MG63 (cell line): ENCODE results near the gene TTC23. TPM values are rescaled to one million over a fixed set of nuclear protein-coding genes. Genes with fewer than 3 reads are reported as not detected.

Experiments used
- DNase-seq: peaks from one replicate; pipeline ENCODE4 v3.0.0-alpha.2; 2020
- H3K27me3 ChIP-seq: fragments of 250-450 bp; sonication (Bioruptor Pico); 2 replicates; pipeline ENCODE4 v1.5.1; 2020; ENCODE audit warnings: mild to moderate bottlenecking, moderate library complexity
- H3K36me3 ChIP-seq: fragments of 250-450 bp; sonication (Bioruptor Pico); 2 replicates; pipeline ENCODE4 v1.5.1; 2020; ENCODE audit warnings: mild to moderate bottlenecking, moderate library complexity
- H3K4me3 ChIP-seq: fragments of 250-450 bp; sonication (Bioruptor Pico); 2 replicates; pipeline ENCODE4 v1.5.1; 2020; ENCODE audit warnings: mild to moderate bottlenecking, moderate library complexity
- H3K9me3 ChIP-seq: fragments of 250-450 bp; sonication (Bioruptor Pico); 2 replicates; pipeline ENCODE4 v1.5.1; 2020; ENCODE audit warnings: mild to moderate bottlenecking, moderate library complexity
- total RNA-seq: library from RNA; depleted of rRNA; stranded (reverse); fragments of >200 nt; shearing (Covaris generic); gene quantifications from 2 replicates; pipeline ENCODE4 v1.2.3, GENCODE V29; 2014; ENCODE audit warnings: low replicate concordance; rRNA removed

The TTC23 gene
- total RNA-seq, 1 experiment from 2014 or later: 12.2 TPM

GRCh38 chr15:99098991-99099390 lies 150.4 kb downstream of the TTC23 start:
- no peak overlapping the region for H3K4me3 ChIP-seq
- no peaks in the 10 kb centered on the region for H3K9me3 ChIP-seq
- no peaks in the 10 kb centered on the region for H3K36me3 ChIP-seq
- H3K27me3 ChIP-seq: peaks cover 6% of the 10 kb centered on the region
- DNase-seq: no peak

- no peaks in the 10 kb centered on the region for H3K36me3 ChIP-seq
- no peak overlapping the region for H3K4me3 ChIP-seq
- peaks cover 6% of the 10 kb centered on the region for H3K27me3 ChIP-seq
- no peaks in the 10 kb centered on the region for H3K9me3 ChIP-seq
- DNase-seq: no peak
Measured at GRCh38 chr15:99098426-99098825, 151.0 kb downstream of the TTC23 start.

- H3K4me3 ChIP-seq: no peak overlapping the region
- H3K27me3 ChIP-seq: peaks cover 6% of the 10 kb centered on the region
- H3K36me3 ChIP-seq: no peaks in the 10 kb centered on the region
- no peaks in the 10 kb centered on the region for H3K9me3 ChIP-seq
- no peak for DNase-seq
Measured at GRCh38 chr15:99097441-99098410, 151.7 kb downstream of the TTC23 start.

GRCh38 chr15:99096894-99097426 lies 152.4 kb downstream of the TTC23 start:
- H3K4me3 ChIP-seq: no peak overlapping the region
- H3K27me3 ChIP-seq: peaks cover 6% of the 10 kb centered on the region
- no peaks in the 10 kb centered on the region for H3K36me3 ChIP-seq
- DNase-seq: no peak
- H3K9me3 ChIP-seq: no peaks in the 10 kb centered on the region

- Histone ChIP-seq H3K9me3 (no peaks in the 10 kb centered on the region), H3K27me3 (peaks cover 6% of the 10 kb centered on the region), H3K36me3 (no peaks in the 10 kb centered on the region), H3K4me3 (no peak overlapping the region)
- DNase-seq: no peak
Measured at GRCh38 chr15:99096173-99096893, 153.0 kb downstream of the TTC23 start.

GRCh38 chr15:99095626-99096025 lies 153.8 kb downstream of the TTC23 start:
- no peak for DNase-seq
- no peaks in the 10 kb centered on the region for H3K9me3 ChIP-seq
- peaks cover 3% of the 10 kb centered on the region for H3K27me3 ChIP-seq
- H3K36me3 ChIP-seq: no peaks in the 10 kb centered on the region
- H3K4me3 ChIP-seq: no peak overlapping the region

GRCh38 chr15:99092554-99093172 lies 156.7 kb downstream of the TTC23 start:
- Histone ChIP-seq H3K9me3 (no peaks in the 10 kb centered on the region), H3K36me3 (no peaks in the 10 kb centered on the region), H3K4me3 (no peak overlapping the region), H3K27me3 (no peaks in the 10 kb centered on the region)
- no peak for DNase-seq

- Histone ChIP-seq H3K4me3 (no peak overlapping the region), H3K9me3 (no peaks in the 10 kb centered on the region), H3K36me3 (no peaks in the 10 kb centered on the region), H3K27me3 (no peaks in the 10 kb centered on the region)
- peak; percentile 80 for DNase-seq
Measured at GRCh38 chr15:99090938-99091337, 158.4 kb downstream of the TTC23 start.

- Histone ChIP-seq H3K9me3 (no peaks in the 10 kb centered on the region), H3K4me3 (no peak overlapping the region), H3K27me3 (no peaks in the 10 kb centered on the region), H3K36me3 (no peaks in the 10 kb centered on the region)
- no peak for DNase-seq
Measured at GRCh38 chr15:99090011-99090699, 159.2 kb downstream of the TTC23 start.

GRCh38 chr15:99087405-99087943 lies 161.9 kb downstream of the TTC23 start:
- H3K36me3 ChIP-seq: no peaks in the 10 kb centered on the region
- H3K27me3 ChIP-seq: no peaks in the 10 kb centered on the region
- no peaks in the 10 kb centered on the region for H3K9me3 ChIP-seq
- no peak overlapping the region for H3K4me3 ChIP-seq
- DNase-seq: no peak

GRCh38 chr15:99086327-99086667 lies 163.1 kb downstream of the TTC23 start:
- Histone ChIP-seq H3K9me3 (no peaks in the 10 kb centered on the region), H3K4me3 (no peak overlapping the region), H3K27me3 (peaks cover 6% of the 10 kb centered on the region; the same call in 1 of the 2 replicates), H3K36me3 (no peaks in the 10 kb centered on the region)
- DNase-seq: peak; percentile 84

Other genes with a start within 250 kb of the TTC23 start
- gene PGPEP1L, start 241.8 kb downstream of the TTC23 start, total RNA-seq: not detected in 2 replicates
- 2.5 and 7.4 TPM in 2 replicates for gene SYNM, start 144.5 kb downstream of the TTC23 start, total RNA-seq
- 14.3 and 32.9 TPM in 2 replicates for gene LRRC28, start 1.9 kb upstream of the TTC23 start, total RNA-seq